Measurements from ENCODE around the gene CDC6.

CDC6 gene

DNA sequence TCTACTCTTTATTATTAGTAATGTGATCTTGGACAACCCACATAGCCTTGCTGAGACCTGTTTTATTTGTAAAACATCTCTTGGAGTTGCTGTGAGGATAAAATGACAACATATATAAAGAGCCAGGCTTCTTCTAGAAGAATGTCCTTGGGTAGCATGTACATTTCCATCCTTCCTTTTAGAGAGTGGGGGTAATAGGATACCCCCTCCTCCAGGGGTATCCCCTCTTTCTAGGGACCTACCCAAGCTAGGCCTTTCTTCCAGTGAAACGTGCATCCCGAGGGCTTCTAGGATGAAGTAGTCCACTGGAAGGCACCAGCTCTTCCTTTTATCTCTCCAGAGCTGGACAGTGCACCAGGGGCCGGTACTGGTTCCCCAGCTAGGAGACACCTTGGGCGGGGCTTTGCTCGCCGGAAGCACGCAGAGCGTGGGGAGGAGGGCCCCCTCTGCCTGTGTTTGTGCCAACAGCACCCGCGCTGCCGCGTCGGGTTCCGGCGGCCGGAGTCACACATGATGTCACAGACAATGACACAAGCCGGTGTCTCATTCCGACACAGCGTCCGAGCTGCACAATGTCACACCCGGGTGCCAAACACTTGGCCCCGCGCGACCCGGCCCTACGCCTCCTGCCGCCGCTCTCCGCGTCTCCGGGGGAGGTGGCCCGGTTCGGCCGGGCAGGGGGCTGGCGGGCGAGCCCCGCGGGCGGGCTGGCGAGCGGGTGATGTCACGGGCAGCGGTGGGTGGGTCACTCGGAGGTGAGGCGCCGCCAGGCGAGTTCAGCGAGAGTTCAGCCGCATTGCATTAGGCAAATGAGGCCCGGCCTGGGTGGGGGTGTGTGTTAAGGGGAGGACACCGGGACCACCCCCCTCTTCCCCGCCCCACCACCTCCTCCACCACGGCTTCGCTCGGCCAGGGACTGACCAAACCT is 53.5 kb downstream of the CDC6 start:
- peak; percentile 89 for DNase-seq (ENCODE audit: low spot score)
- TF ChIP-seq, protein P1, sequence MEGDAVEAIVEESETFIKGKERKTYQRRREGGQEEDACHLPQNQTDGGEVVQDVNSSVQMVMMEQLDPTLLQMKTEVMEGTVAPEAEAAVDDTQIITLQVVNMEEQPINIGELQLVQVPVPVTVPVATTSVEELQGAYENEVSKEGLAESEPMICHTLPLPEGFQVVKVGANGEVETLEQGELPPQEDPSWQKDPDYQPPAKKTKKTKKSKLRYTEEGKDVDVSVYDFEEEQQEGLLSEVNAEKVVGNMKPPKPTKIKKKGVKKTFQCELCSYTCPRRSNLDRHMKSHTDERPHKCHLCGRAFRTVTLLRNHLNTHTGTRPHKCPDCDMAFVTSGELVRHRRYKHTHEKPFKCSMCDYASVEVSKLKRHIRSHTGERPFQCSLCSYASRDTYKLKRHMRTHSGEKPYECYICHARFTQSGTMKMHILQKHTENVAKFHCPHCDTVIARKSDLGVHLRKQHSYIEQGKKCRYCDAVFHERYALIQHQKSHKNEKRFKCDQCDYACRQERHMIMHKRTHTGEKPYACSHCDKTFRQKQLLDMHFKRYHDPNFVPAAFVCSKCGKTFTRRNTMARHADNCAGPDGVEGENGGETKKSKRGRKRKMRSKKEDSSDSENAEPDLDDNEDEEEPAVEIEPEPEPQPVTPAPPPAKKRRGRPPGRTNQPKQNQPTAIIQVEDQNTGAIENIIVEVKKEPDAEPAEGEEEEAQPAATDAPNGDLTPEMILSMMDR (IDR thresholded peaks at IDR 0.05; ENCODE audit: extremely low read depth, missing control alignments), result no peak

DNA sequence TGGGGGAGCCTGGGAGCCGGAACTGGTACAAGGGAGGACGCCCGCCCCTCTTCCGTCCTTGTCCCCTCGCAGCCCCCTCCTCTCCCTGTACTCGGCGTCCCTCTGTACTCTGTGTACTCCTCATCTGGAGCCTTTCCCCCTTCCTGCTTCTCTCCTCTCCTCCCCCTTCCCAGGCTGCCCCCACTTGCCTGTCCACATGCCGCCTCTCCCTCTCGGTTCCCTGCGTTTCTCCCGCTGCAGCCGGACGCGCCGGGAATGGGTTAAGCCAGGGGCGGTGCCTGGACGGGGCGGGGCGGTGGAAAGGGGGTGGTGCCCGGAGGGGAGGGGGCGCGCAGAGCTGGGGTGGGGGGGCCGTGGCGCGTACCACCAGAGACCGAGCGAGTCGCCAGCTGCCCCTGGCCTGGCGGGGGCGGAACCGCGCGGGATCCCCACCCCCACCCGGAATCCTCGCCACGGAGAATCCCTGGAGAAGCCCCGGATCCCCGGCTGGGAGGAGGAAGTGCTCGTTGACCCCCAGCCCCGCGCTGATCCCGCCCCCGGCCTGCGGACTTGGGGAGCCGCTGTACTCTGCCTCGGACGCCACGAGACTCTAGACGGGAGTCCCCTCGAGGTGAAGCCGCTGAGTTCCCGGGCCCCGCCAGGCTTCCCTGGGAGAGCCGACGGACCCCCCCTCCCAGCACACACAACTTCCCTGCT is 54.3 kb downstream of the CDC6 start:
- TF ChIP-seq, protein P1 (IDR thresholded peaks at IDR 0.05; ENCODE audit: extremely low read depth, missing control alignments), result no peak
- peak; percentile 62 for DNase-seq (ENCODE audit: low spot score)

GRCh38 chr17:40342504-40343218 is 55.0 kb downstream of the CDC6 start:
- no peak for DNase-seq (ENCODE audit: low spot score)
- TF ChIP-seq, protein P1 (IDR thresholded peaks at IDR 0.05; ENCODE audit: extremely low read depth, missing control alignments), result no peak

DNA sequence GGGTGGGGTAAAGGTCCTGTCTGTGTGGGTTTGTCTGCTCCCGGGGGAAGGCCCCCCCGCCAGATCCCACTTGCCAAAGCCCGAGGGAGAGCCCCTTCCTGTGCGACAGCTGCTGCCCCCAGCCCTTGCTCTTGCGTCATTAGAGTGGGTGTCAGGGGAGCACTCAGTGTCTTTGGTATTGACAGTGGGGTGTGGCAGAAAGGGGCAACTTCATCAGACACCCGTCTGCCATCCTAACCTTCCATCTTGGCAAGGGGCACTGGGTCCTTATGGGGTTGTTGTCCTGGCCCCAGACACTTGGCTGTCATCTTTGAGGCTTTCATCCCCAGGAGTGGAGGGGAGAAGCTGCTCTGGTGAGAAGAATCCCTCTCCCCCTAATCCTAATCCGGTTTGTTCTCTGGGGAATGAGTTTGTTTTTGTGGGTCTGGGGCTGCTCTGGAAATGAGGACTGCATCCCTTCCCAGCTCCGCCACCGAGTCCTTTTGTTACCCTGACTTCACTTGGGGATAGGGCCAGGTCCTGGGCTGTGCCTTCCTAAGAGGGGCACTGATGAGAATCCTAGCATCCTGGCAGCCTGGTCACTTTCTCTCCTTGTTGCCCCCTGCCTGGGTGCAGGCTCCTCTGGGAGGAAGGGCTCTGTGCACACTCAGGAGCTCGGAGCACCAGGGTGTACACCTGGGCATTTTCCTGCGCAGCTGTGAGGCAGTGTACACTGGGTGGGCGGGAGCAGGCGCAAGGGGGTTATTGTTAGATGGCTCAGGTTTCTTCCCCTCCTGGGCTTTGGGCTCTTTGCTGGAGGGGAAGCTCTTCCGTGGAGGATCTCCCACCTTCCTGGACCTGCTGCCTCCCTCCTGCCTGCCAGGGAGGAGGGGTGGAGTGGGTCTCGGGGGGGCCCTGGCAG is 55.8 kb downstream of the CDC6 start:
- no peak for DNase-seq (ENCODE audit: low spot score)
- TF ChIP-seq, protein P1 (IDR thresholded peaks at IDR 0.05; ENCODE audit: extremely low read depth, missing control alignments), result no peak

DNA sequence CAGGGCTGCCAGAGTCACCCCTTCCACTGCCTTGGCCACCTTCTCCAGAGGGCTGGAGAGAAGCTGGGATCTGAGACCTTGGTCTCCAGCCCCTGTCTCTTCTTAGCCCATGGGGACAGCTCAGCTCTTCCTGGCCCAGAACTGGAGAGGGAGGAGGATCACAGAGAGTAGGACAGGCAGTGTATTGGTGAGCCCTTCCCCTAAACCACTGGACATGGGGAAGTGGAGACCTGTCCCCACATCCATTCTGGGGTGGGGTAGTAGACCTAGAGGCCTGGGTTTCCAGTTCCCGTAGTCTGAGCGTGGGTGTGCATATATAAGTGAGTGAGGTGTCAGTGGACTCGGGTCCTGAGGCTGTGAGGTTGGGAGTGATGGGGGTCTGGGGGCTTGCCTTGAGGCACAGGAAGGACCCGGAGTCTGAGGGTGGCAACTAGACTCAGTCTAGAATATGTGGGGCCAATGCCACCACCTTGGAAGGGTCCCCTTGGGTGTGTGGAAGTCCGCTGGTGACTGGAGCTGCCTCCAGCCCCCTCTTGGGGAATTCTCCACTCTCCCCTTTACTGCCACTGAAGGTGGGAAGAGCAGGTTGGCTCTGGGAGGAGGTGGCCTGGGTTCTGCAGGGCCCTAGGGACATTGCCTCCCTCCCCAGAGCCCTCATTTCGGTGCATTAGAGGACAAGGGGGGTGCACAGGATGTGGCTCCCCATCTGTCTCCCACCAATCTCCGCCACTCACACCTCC is 56.9 kb downstream of the CDC6 start:
- DNase-seq (ENCODE audit: low spot score), result no peak
- TF ChIP-seq, protein P1 (IDR thresholded peaks at IDR 0.05; ENCODE audit: extremely low read depth, missing control alignments), result no peak
